ENCODE data around the gene ATG10.
A peak's percentile ranks its signal among the peaks of the same experiment; 100 is the strongest.

ATG10 gene

GRCh38 chr5:82278711-82279370, 307.0 kb downstream of the ATG10 start:
- Mint-ChIP-seq H3K27ac (peak overlapping the region; percentile 96), H3K9me3 (no peaks in the 10 kb centered on the region), H3K4me1 (ENCODE audit: low read depth) (peaks cover 32% of the 10 kb centered on the region), H3K27me3 (ENCODE audit: low read depth) (no peaks in the 10 kb centered on the region), H3K36me3 (ENCODE audit: low read depth) (peaks cover 33% of the 10 kb centered on the region), H3K4me3 (peak overlapping the region; percentile 85)

- peaks cover 11% of the 10 kb centered on the region for H3K4me1 Mint-ChIP-seq (ENCODE audit: low read depth)
- no peaks in the 10 kb centered on the region for H3K36me3 Mint-ChIP-seq (ENCODE audit: low read depth)
- H3K4me3 Mint-ChIP-seq: no peak overlapping the region
- no peaks in the 10 kb centered on the region for H3K27me3 Mint-ChIP-seq (ENCODE audit: low read depth)
- no peak overlapping the region for H3K27ac Mint-ChIP-seq
- no peaks in the 10 kb centered on the region for H3K9me3 Mint-ChIP-seq
These were observed 312.1 kb downstream of the ATG10 start for GRCh38 chr5:82283893-82284292.

- Mint-ChIP-seq H3K4me3 (no peak overlapping the region), H3K4me1 (ENCODE audit: low read depth) (peaks cover 5% of the 10 kb centered on the region), H3K27ac (no peak overlapping the region)
These were observed 313.4 kb downstream of the ATG10 start for GRCh38 chr5:82285206-82285605.

GRCh38 chr5:82287625-82288024, 315.8 kb downstream of the ATG10 start:
- no peak overlapping the region for H3K27ac Mint-ChIP-seq
- H3K36me3 Mint-ChIP-seq (ENCODE audit: low read depth): no peaks in the 10 kb centered on the region
- peaks cover 2% of the 10 kb centered on the region for H3K4me1 Mint-ChIP-seq (ENCODE audit: low read depth)
- H3K27me3 Mint-ChIP-seq (ENCODE audit: low read depth): no peaks in the 10 kb centered on the region
- H3K9me3 Mint-ChIP-seq: no peaks in the 10 kb centered on the region
- H3K4me3 Mint-ChIP-seq: no peak overlapping the region

More at GRCh38 chr5:82285206-82285605, 313.4 kb downstream of the ATG10 start:
- no peaks in the 10 kb centered on the region for H3K27me3 Mint-ChIP-seq (ENCODE audit: low read depth)
- H3K9me3 Mint-ChIP-seq: no peaks in the 10 kb centered on the region
- H3K36me3 Mint-ChIP-seq (ENCODE audit: low read depth): no peaks in the 10 kb centered on the region

GRCh38 chr5:82290005-82290404, 318.2 kb downstream of the ATG10 start:
- no peak overlapping the region for H3K4me3 Mint-ChIP-seq
- H3K27ac Mint-ChIP-seq: no peak overlapping the region

GRCh38 chr5:82290908-82291307, 319.1 kb downstream of the ATG10 start:
- H3K27me3 Mint-ChIP-seq (ENCODE audit: low read depth): no peaks in the 10 kb centered on the region
- H3K36me3 Mint-ChIP-seq (ENCODE audit: low read depth): no peaks in the 10 kb centered on the region
- H3K4me1 Mint-ChIP-seq (ENCODE audit: low read depth): no peaks in the 10 kb centered on the region
- H3K27ac Mint-ChIP-seq: no peak overlapping the region
- H3K4me3 Mint-ChIP-seq: no peak overlapping the region
- H3K9me3 Mint-ChIP-seq: no peaks in the 10 kb centered on the region

More at GRCh38 chr5:82290005-82290404, 318.2 kb downstream of the ATG10 start:
- no peaks in the 10 kb centered on the region for H3K4me1 Mint-ChIP-seq (ENCODE audit: low read depth)
- H3K27me3 Mint-ChIP-seq (ENCODE audit: low read depth): no peaks in the 10 kb centered on the region
- H3K9me3 Mint-ChIP-seq: no peaks in the 10 kb centered on the region
- no peaks in the 10 kb centered on the region for H3K36me3 Mint-ChIP-seq (ENCODE audit: low read depth)

GRCh38 chr5:82291420-82291819, 319.6 kb downstream of the ATG10 start:
- Mint-ChIP-seq H3K9me3 (no peaks in the 10 kb centered on the region), H3K4me1 (ENCODE audit: low read depth) (no peaks in the 10 kb centered on the region), H3K27ac (no peak overlapping the region), H3K27me3 (ENCODE audit: low read depth) (no peaks in the 10 kb centered on the region), H3K36me3 (ENCODE audit: low read depth) (no peaks in the 10 kb centered on the region), H3K4me3 (no peak overlapping the region)

GRCh38 chr5:82295144-82295543, 323.3 kb downstream of the ATG10 start:
- no peaks in the 10 kb centered on the region for H3K9me3 Mint-ChIP-seq
- H3K27ac Mint-ChIP-seq: no peak overlapping the region
- H3K36me3 Mint-ChIP-seq (ENCODE audit: low read depth): peaks cover 3% of the 10 kb centered on the region
- no peak overlapping the region for H3K4me3 Mint-ChIP-seq
- no peaks in the 10 kb centered on the region for H3K27me3 Mint-ChIP-seq (ENCODE audit: low read depth)
- H3K4me1 Mint-ChIP-seq (ENCODE audit: low read depth): no peaks in the 10 kb centered on the region

- H3K27me3 Mint-ChIP-seq (ENCODE audit: low read depth): no peaks in the 10 kb centered on the region
- H3K9me3 Mint-ChIP-seq: no peaks in the 10 kb centered on the region
- H3K27ac Mint-ChIP-seq: no peak overlapping the region
- H3K4me1 Mint-ChIP-seq (ENCODE audit: low read depth): no peaks in the 10 kb centered on the region
- no peak overlapping the region for H3K4me3 Mint-ChIP-seq
- H3K36me3 Mint-ChIP-seq (ENCODE audit: low read depth): peaks cover 3% of the 10 kb centered on the region
These were observed 324.2 kb downstream of the ATG10 start for GRCh38 chr5:82295959-82296531.

- no peaks in the 10 kb centered on the region for H3K27me3 Mint-ChIP-seq (ENCODE audit: low read depth)
- no peak overlapping the region for H3K27ac Mint-ChIP-seq
- H3K4me1 Mint-ChIP-seq (ENCODE audit: low read depth): no peaks in the 10 kb centered on the region
- no peaks in the 10 kb centered on the region for H3K9me3 Mint-ChIP-seq
- peaks cover 3% of the 10 kb centered on the region for H3K36me3 Mint-ChIP-seq (ENCODE audit: low read depth)
- no peak overlapping the region for H3K4me3 Mint-ChIP-seq
These were observed 325.1 kb downstream of the ATG10 start for GRCh38 chr5:82296929-82297328.

GRCh38 chr5:82297711-82298110, 325.9 kb downstream of the ATG10 start:
- peaks cover 3% of the 10 kb centered on the region for H3K36me3 Mint-ChIP-seq (ENCODE audit: low read depth)
- no peaks in the 10 kb centered on the region for H3K9me3 Mint-ChIP-seq
- H3K4me1 Mint-ChIP-seq (ENCODE audit: low read depth): no peaks in the 10 kb centered on the region
- H3K27ac Mint-ChIP-seq: no peak overlapping the region
- H3K4me3 Mint-ChIP-seq: no peak overlapping the region
- H3K27me3 Mint-ChIP-seq (ENCODE audit: low read depth): no peaks in the 10 kb centered on the region

GRCh38 chr5:82298668-82299067, 326.8 kb downstream of the ATG10 start:
- H3K36me3 Mint-ChIP-seq (ENCODE audit: low read depth): peaks cover 3% of the 10 kb centered on the region
- H3K4me3 Mint-ChIP-seq: no peak overlapping the region

GRCh38 chr5:82301190-82301589, 329.4 kb downstream of the ATG10 start:
- H3K36me3 Mint-ChIP-seq (ENCODE audit: low read depth): peaks cover 3% of the 10 kb centered on the region
- no peaks in the 10 kb centered on the region for H3K27me3 Mint-ChIP-seq (ENCODE audit: low read depth)
- H3K4me3 Mint-ChIP-seq: no peak overlapping the region
- H3K27ac Mint-ChIP-seq: no peak overlapping the region
- no peaks in the 10 kb centered on the region for H3K9me3 Mint-ChIP-seq
- H3K4me1 Mint-ChIP-seq (ENCODE audit: low read depth): no peaks in the 10 kb centered on the region

More at GRCh38 chr5:82298668-82299067, 326.8 kb downstream of the ATG10 start:
- Mint-ChIP-seq H3K27me3 (ENCODE audit: low read depth) (no peaks in the 10 kb centered on the region), H3K9me3 (no peaks in the 10 kb centered on the region), H3K4me1 (ENCODE audit: low read depth) (no peaks in the 10 kb centered on the region), H3K27ac (no peak overlapping the region)
